Naive thymus-derived CD4-positive, alpha-beta T cell (primary cell): ENCODE results near the gene MRPS6. TPM values are rescaled to one million over a fixed set of nuclear protein-coding genes. Genes with fewer than 3 reads are reported as not detected.
A peak's percentile ranks its signal among the peaks of the same experiment; 100 is the strongest.

Source experiments
- ATAC-seq: fragments of 150-1000 bp; cut with Tn5 transposase; 2 replicates; pipeline ENCODE4 v1.10.0; 2021; ENCODE audit warnings: mild to moderate bottlenecking, moderate library complexity
- CTCF ChIA-PET: fragments of 350-600 bp; sonication (Branson Sonifier 250); formaldehyde crosslinking; loops from one replicate; lab custom pipeline; 2021; ENCODE audit warnings: antibody characterized with exemption; lab: Charles Lee
- POLR2A ChIA-PET: fragments of 350-600 bp; sonication (Branson Sonifier 250); formaldehyde crosslinking; loops from one replicate; lab custom pipeline; 2021; ENCODE audit warnings: antibody characterized with exemption, inconsistent platforms; lab: Charles Lee
- DNase-seq, 9 donors: peaks; one replicate each; pipeline versions ENCODE4 v3.0.0 to v3.0.0-alpha.2; 2020 to 2022; ENCODE audit warnings: mixed read lengths in 1 of 9
- H3K27ac ChIP-seq: one replicate; pipeline ENCODE4 v1.7.0; 2013; ENCODE audit warnings: mild to moderate bottlenecking, low read depth, low read length, moderate library complexity
- H3K27me3 ChIP-seq, 2 donors: one replicate each; pipeline ENCODE4 v1.7.0; 2013; ENCODE audit warnings: low read length in 2 of 2, mild to moderate bottlenecking in 2 of 2, moderate library complexity in 2 of 2; ENCODE audit not compliant: control insufficient read depth in 2 of 2, insufficient read depth in 2 of 2
- H3K36me3 ChIP-seq, 3 experiments: 1 replicate in 2 of 3; 2 replicates in 1 of 3; pipeline ENCODE4 v1.7.0; 2013; ENCODE audit warnings: low read length in 3 of 3, mild to moderate bottlenecking in 3 of 3, moderate library complexity in 1 of 3; ENCODE audit not compliant: insufficient read depth in 3 of 3, control insufficient read depth in 2 of 3
- H3K4me1 ChIP-seq, 2 donors: one replicate each; pipeline ENCODE4 v1.7.0; 2013; ENCODE audit warnings: low read length in 2 of 2, mild to moderate bottlenecking in 2 of 2, moderate library complexity in 1 of 2; ENCODE audit not compliant: control insufficient read depth in 2 of 2, insufficient read depth in 2 of 2
- H3K4me3 ChIP-seq: 2 replicates; pipeline ENCODE4 v1.7.0; 2013; ENCODE audit warnings: mild to moderate bottlenecking, low read length
- H3K9me3 ChIP-seq, 3 experiments: 1 replicate in 2 of 3; 2 replicates in 1 of 3; pipeline ENCODE4 v1.7.0; 2013; ENCODE audit warnings: low read length in 3 of 3; ENCODE audit not compliant: control insufficient read depth in 2 of 3
- H3K27ac Mint-ChIP-seq, 9 donors: one replicate each; pipeline ENCODE4 v1.8.0; 2020 to 2022; ENCODE audit warnings: mixed read lengths in 9 of 9, mild to moderate bottlenecking in 8 of 9, moderate library complexity in 5 of 9, inconsistent platforms in 2 of 9
- H3K27me3 Mint-ChIP-seq, 5 donors: one replicate each; pipeline ENCODE4 v1.8.0; 2021 to 2022; ENCODE audit warnings: mixed read lengths in 5 of 5, mild to moderate bottlenecking in 1 of 5
- H3K36me3 Mint-ChIP-seq, 5 donors: one replicate each; pipeline ENCODE4 v1.8.0; 2020 to 2022; ENCODE audit warnings: mixed read lengths in 5 of 5, mild to moderate bottlenecking in 3 of 5, inconsistent platforms in 1 of 5
- H3K4me1 Mint-ChIP-seq, 7 donors: one replicate each; pipeline ENCODE4 v1.8.0; 2020 to 2022; ENCODE audit warnings: mixed read lengths in 7 of 7, mild to moderate bottlenecking in 3 of 7, inconsistent platforms in 1 of 7
- H3K4me3 Mint-ChIP-seq, 10 donors: one replicate each; pipeline ENCODE4 v1.8.0; 2020 to 2022; ENCODE audit warnings: mild to moderate bottlenecking in 10 of 10, mixed read lengths in 10 of 10, moderate library complexity in 6 of 10, inconsistent platforms in 2 of 10
- H3K9me3 Mint-ChIP-seq, 11 donors: one replicate each; pipeline ENCODE4 v1.8.0; 2020 to 2022; ENCODE audit warnings: mixed read lengths in 11 of 11, mild to moderate bottlenecking in 4 of 11, inconsistent platforms in 1 of 11, moderate library complexity in 1 of 11
- intact Hi-C, 2 donors: fragments of 100-400 bp; cut with micrococcal nuclease; formaldehyde crosslinking; loops; one replicate each; pipeline ENCODE4 v1.15.1; 2023
- polyA plus RNA-seq, 2 donors: library from polyadenylated mRNA; unstranded; fragments of 300-500 nt; fragmentation: Illumina TruSeq; gene quantifications; one replicate each; pipeline ENCODE4 v1.2.3, GENCODE V29; 2021
- total RNA-seq, 6 experiments: library from RNA in 5 of 6; stranded (reverse) in 5 of 6; gene quantifications; 1 replicate in 5 of 6; 2 replicates in 1 of 6; pipeline ENCODE4 v1.2.3 and lab custom pipeline; 2021 to 2026

The MRPS6 gene
- total and polyA plus RNA-seq, 7 experiments from 2014 or later: 25.5 to 193 (median 92.5) TPM

DNA sequence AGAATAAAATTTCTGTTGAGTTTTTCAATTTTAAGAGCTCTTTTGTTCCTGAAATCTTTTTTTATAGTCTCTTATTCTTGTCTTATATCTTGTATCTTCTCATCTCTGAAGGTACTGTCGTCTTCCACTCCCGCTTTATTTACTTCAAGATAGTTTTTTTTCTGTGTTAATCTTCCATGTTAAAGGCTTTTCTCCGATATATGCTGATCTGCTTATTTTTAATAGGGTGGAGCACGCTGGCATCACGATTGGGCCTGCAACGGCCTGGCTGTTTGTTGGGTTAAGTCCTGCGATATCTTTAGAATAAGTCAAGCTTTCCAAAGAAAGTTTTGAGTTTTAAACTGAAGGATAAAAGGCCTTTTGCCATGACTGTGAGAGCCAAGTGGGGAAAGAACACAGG lies 35.7 kb downstream of the MRPS6 start:
- Mint-ChIP-seq H3K4me3 (peak overlapping the region in 1 of 10 donors; percentile 30), H3K4me1 (peaks cover 21 to 91% (median 70%) of the 10 kb centered on the region in 7 donors), H3K9me3 (peaks cover 0 to 23% (median 0%) of the 10 kb centered on the region in 11 donors), H3K36me3 (peaks cover 0 to 62% (median 46%) of the 10 kb centered on the region in 5 donors), H3K27ac (peak overlapping the region in 5 of 9 donors; percentile 3 to 75 (median 26)), H3K27me3 (no peaks in the 10 kb centered on the region)
- DNase-seq (no peak), ATAC-seq (no peak)
- no peaks in the 10 kb centered on the region for H3K4me1 ChIP-seq
- no peak overlapping the region for H3K27ac ChIP-seq
- no peaks in the 10 kb centered on the region for H3K9me3 ChIP-seq
- no peak overlapping the region for H3K4me3 ChIP-seq
- no peaks in the 10 kb centered on the region for H3K27me3 ChIP-seq
- no peaks in the 10 kb centered on the region for H3K36me3 ChIP-seq
- CTCF ChIA-PET: interaction anchor here (0.5 kb wide), 1 partner anchor 1824 kb away, joined by 5 read pairs; no protein-coding TSS in a partner anchor
- POLR2A ChIA-PET: interaction anchor here (1.1 to 1.2 kb wide), 2 partner anchors 9 to 10 kb away, joined by 3 read pairs; no protein-coding TSS in a partner anchor
- intact Hi-C loops: no loop called here

DNA sequence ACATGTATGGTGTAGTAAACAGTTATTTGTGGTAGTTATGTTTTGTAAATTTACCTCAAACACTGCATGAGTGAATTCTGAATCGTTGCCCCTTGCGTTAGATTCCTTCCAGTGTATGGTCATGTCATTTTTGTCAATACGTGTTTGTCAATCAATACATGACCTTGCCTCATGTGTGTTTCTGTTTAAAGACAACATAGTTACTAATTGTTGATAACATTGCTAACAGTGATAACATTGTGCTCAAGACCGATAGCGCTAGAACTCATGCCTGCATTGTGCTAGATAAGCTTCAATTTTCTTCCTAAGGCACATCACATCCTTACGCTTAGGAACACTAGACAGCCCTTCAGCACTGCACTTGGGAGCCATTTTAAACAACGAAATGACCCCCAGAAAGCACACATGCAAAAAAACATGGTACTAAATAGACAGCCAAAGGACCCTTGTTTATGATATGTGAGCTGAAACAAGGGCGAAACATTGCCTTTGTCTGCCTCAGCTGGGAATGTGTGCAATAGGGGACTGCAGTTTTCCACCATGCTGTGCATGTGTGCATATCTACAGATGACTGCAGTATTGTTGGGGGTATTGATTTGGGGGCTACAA lies 37.3 kb downstream of the MRPS6 start:
- ATAC-seq: no peak
- POLR2A ChIA-PET: interaction anchor here (0.6 kb wide), 1 partner anchor 71 kb away, joined by 3 read pairs; no protein-coding TSS in a partner anchor
- Histone ChIP-seq H3K9me3 (no peaks in the 10 kb centered on the region), H3K27me3 (no peaks in the 10 kb centered on the region), H3K4me1 (no peaks in the 10 kb centered on the region), H3K4me3 (no peak overlapping the region), H3K36me3 (no peaks in the 10 kb centered on the region), H3K27ac (no peak overlapping the region)
- intact Hi-C loops: no loop called here
- no peaks in the 10 kb centered on the region for H3K27me3 Mint-ChIP-seq
- H3K4me3 Mint-ChIP-seq: no peak overlapping the region
- CTCF ChIA-PET: interaction anchor here (0.6 to 1.8 kb wide), 2 partner anchors 172 to 187 kb away, joined by 4 to 5 read pairs; no protein-coding TSS in a partner anchor
- H3K36me3 Mint-ChIP-seq: peaks cover 0 to 65% (median 52%) of the 10 kb centered on the region in 5 donors
- peaks cover 0 to 18% (median 0%) of the 10 kb centered on the region in 11 donors for H3K9me3 Mint-ChIP-seq
- H3K4me1 Mint-ChIP-seq: peaks cover 22 to 95% (median 80%) of the 10 kb centered on the region in 7 donors
- H3K27ac Mint-ChIP-seq: peak overlapping the region in 2 of 9 donors; percentile 25 to 34
- no peak for DNase-seq

DNA sequence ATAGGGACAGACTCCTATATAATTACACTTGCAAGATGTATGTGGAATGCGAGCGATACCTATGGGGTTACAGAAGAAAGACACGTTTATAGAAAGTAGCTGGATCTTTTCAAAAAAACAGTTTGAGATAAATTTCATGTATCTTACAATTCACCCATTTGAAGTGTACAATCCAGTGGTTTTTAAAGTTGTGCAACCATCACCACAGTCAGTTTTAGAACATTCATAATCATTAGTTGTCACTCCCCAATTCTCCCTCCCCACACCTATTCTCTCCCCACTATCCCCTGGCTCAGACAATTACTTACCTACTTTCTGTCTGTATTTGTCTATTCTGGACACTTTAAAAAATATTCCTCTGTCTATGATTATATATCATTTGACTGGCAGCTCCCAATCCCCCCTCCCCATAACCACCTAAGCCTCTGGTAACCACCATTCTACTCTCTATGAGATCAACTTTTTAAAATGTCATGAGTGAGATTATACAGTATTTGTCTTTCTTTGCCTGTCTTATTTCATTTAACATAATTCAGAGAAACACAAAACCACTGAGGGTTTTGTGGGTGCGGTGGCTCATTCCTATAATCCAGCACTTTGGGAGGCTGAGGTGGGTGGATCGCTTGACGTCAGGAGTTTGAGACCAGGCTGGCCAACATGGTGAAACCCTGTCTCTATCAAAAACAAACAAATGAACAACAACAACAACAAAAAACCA lies 39.1 kb downstream of the MRPS6 start:
- Histone ChIP-seq H3K9me3 (no peaks in the 10 kb centered on the region), H3K27me3 (no peaks in the 10 kb centered on the region), H3K27ac (no peak overlapping the region), H3K36me3 (no peaks in the 10 kb centered on the region), H3K4me3 (no peak overlapping the region), H3K4me1 (no peaks in the 10 kb centered on the region)
- DNase-seq (no peak), ATAC-seq (no peak)
- H3K4me3 Mint-ChIP-seq: no peak overlapping the region
- intact Hi-C loops: no loop called here
- H3K27me3 Mint-ChIP-seq: no peaks in the 10 kb centered on the region
- peaks cover 0 to 11% (median 0%) of the 10 kb centered on the region in 11 donors for H3K9me3 Mint-ChIP-seq
- ChIA-PET CTCF (no interaction called here), POLR2A (no interaction called here)
- H3K4me1 Mint-ChIP-seq: peaks cover 24 to 91% (median 84%) of the 10 kb centered on the region in 7 donors
- H3K27ac Mint-ChIP-seq: peak overlapping the region in 3 of 9 donors; percentile 11 to 49 (median 14)
- H3K36me3 Mint-ChIP-seq: peaks cover 0 to 62% (median 50%) of the 10 kb centered on the region in 5 donors

DNA sequence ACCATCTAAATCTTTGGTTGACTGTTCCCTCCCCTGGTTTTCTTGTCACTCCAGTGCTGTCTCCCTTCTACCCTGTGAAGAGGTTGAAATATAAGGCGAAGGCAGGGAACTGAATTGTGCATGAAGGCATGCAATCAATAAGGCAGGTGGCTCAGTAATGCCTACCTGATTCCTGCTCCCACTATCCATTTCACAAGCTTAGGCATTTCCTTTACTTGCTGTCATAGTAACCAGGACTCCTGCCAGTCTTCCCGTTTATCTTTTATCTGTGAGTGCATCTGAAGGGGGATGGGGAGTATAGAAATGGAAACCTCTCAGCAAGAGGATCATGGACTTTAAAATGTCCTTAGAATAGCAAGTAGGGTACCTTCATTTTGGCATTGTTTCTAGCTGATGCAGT lies 40.5 kb downstream of the MRPS6 start:
- peak overlapping the region in 2 of 9 donors; percentile 8 to 22 for H3K27ac Mint-ChIP-seq

DNA sequence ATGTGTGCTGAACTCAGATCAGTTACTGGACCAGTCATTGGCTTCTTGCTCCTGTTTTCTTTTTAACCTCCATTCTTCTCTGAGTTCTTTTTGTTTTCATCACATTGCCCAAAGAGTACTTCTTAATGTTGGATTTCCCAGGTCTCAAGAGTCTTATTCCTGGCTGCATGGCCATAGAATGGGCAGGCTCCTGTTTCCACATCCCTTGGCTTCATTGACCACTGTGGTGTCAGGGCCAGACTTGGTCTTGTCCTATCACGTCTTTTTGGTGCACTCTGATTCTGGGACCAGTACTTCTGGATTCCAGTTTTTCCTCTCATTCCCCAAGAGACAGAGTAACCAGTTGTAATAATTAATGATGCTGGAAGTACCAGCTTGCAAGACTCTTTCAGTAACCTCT lies 41.8 kb downstream of the MRPS6 start:
- peaks cover 31 to 77% (median 72%) of the 10 kb centered on the region in 7 donors for H3K4me1 Mint-ChIP-seq
- H3K4me3 Mint-ChIP-seq: no peak overlapping the region
- ATAC-seq: no peak
- H3K27me3 ChIP-seq: no peaks in the 10 kb centered on the region
- H3K27ac ChIP-seq: no peak overlapping the region
- no peak overlapping the region for H3K4me3 ChIP-seq
- no peaks in the 10 kb centered on the region for H3K4me1 ChIP-seq
- no peaks in the 10 kb centered on the region for H3K27me3 Mint-ChIP-seq
- POLR2A ChIA-PET: interaction anchor here (1.3 kb wide), 1 partner anchor 23 kb away, joined by 7 read pairs; no protein-coding TSS in a partner anchor
- no peak for DNase-seq
- peaks cover 0 to 52% (median 45%) of the 10 kb centered on the region in 5 donors for H3K36me3 Mint-ChIP-seq
- H3K9me3 ChIP-seq: no peaks in the 10 kb centered on the region
- H3K9me3 Mint-ChIP-seq: peaks cover 0 to 9% (median 0%) of the 10 kb centered on the region in 11 donors
- H3K27ac Mint-ChIP-seq: peak overlapping the region in 2 of 9 donors; percentile 30 to 38
- intact Hi-C loops: loop anchor here in 1 of 2 donors (2.0 kb wide), 1 partner anchor 16 kb away; no protein-coding TSS in a partner anchor
- CTCF ChIA-PET: interaction anchor here (2.0 kb wide), 1 partner anchor 191 kb away, joined by 6 read pairs; no protein-coding TSS in a partner anchor
- H3K36me3 ChIP-seq: no peaks in the 10 kb centered on the region

More for the DNA sequence above, 40.5 kb downstream of the MRPS6 start:
- no peaks in the 10 kb centered on the region for H3K27me3 ChIP-seq
- H3K4me3 ChIP-seq: no peak overlapping the region
- no peak overlapping the region for H3K27ac ChIP-seq
- peaks cover 26 to 78% (median 73%) of the 10 kb centered on the region in 7 donors for H3K4me1 Mint-ChIP-seq
- no peaks in the 10 kb centered on the region for H3K4me1 ChIP-seq
- H3K36me3 Mint-ChIP-seq: peaks cover 0 to 56% (median 45%) of the 10 kb centered on the region in 5 donors
- H3K9me3 ChIP-seq: no peaks in the 10 kb centered on the region
- peaks cover 0 to 9% (median 0%) of the 10 kb centered on the region in 11 donors for H3K9me3 Mint-ChIP-seq
- ChIA-PET POLR2A (no interaction called here), CTCF (interaction anchor here (2.0 kb wide), 1 partner anchor 190 kb away, joined by 6 read pairs; no protein-coding TSS in a partner anchor)
- ATAC-seq: no peak
- no peaks in the 10 kb centered on the region for H3K36me3 ChIP-seq
- intact Hi-C loops: loop anchor here in 1 of 2 donors (2.0 kb wide), 1 partner anchor 15 kb away; no protein-coding TSS in a partner anchor
- H3K4me3 Mint-ChIP-seq: peak overlapping the region in 1 of 10 donors; percentile 3
- no peaks in the 10 kb centered on the region for H3K27me3 Mint-ChIP-seq
- no peak for DNase-seq

DNA sequence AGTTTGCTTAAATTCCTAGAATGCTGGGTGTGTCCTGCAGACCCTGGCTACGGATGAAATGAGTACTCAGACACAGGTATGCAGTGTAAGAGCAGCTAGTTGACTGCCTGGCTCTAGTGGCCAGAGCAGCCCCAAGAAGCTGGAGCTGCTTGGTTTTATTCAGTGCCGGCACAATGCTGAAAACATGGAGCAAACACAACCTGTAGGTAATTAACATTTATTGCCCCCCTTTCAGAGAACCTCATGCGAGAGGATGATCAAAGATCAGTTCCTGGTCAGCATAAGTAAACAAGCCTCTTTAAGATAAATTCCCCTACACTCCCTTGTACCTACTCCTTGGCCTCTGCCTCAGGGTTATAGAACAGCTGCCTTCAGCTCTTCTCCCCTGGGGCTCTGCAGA lies 43.2 kb downstream of the MRPS6 start:
- DNase-seq: no peak
- no peaks in the 10 kb centered on the region for H3K4me1 ChIP-seq
- ChIA-PET CTCF (no interaction called here), POLR2A (no interaction called here)
- H3K36me3 Mint-ChIP-seq: peaks cover 0 to 53% (median 49%) of the 10 kb centered on the region in 5 donors
- H3K4me3 Mint-ChIP-seq: no peak overlapping the region
- peaks cover 0 to 9% (median 0%) of the 10 kb centered on the region in 11 donors for H3K9me3 Mint-ChIP-seq
- H3K36me3 ChIP-seq: no peaks in the 10 kb centered on the region
- H3K27me3 Mint-ChIP-seq: no peaks in the 10 kb centered on the region
- H3K9me3 ChIP-seq: no peaks in the 10 kb centered on the region
- intact Hi-C loops: no loop called here
- no peaks in the 10 kb centered on the region for H3K27me3 ChIP-seq
- H3K4me3 ChIP-seq: no peak overlapping the region
- no peak overlapping the region for H3K27ac ChIP-seq
- peaks cover 30 to 76% (median 70%) of the 10 kb centered on the region in 7 donors for H3K4me1 Mint-ChIP-seq
- H3K27ac Mint-ChIP-seq: peak overlapping the region in 2 of 9 donors; percentile 17 to 60
- ATAC-seq: no peak
